WERI-Rb-1 (cell line): ENCODE data around the gene PCSK6.

Experiments
- DNase-seq: peaks from one replicate; pipeline ENCODE4 v3.0.0-alpha.2; 2020
- H3K27ac ChIP-seq: fragments of 250-450 bp; sonication (Bioruptor Pico); 2 replicates; pipeline ENCODE4 v1.5.1; 2020; ENCODE audit warnings: mild to moderate bottlenecking, moderate library complexity
- H3K27me3 ChIP-seq: fragments of 250-450 bp; sonication (Bioruptor Pico); 2 replicates; pipeline ENCODE4 v1.5.1; 2021; ENCODE audit warnings: mild to moderate bottlenecking, low read depth, moderate library complexity; ENCODE audit not compliant: insufficient read depth, severe bottlenecking
- H3K36me3 ChIP-seq: fragments of 250-450 bp; sonication (Bioruptor Pico); 2 replicates; pipeline ENCODE4 v1.5.1; 2020; ENCODE audit warnings: mild to moderate bottlenecking, moderate library complexity
- H3K4me3 ChIP-seq: 2 replicates; pipeline ENCODE4 v1.5.1; 2011; ENCODE audit warnings: low read depth, mild to moderate bottlenecking, control low read depth, low read length
- H3K9me3 ChIP-seq: fragments of 250-450 bp; sonication (Bioruptor Pico); 2 replicates; pipeline ENCODE4 v1.5.1; 2021; ENCODE audit warnings: mild to moderate bottlenecking, moderate library complexity; ENCODE audit not compliant: severe bottlenecking
- TF ChIP-seq, protein P1 (sequence below): IDR thresholded peaks from 2 replicates; pipeline ENCODE4 v1.5.1; 2011; ENCODE audit warnings: low read depth, mild to moderate bottlenecking, control low read depth, inconsistent platforms, low read length

PCSK6 gene

DNA sequence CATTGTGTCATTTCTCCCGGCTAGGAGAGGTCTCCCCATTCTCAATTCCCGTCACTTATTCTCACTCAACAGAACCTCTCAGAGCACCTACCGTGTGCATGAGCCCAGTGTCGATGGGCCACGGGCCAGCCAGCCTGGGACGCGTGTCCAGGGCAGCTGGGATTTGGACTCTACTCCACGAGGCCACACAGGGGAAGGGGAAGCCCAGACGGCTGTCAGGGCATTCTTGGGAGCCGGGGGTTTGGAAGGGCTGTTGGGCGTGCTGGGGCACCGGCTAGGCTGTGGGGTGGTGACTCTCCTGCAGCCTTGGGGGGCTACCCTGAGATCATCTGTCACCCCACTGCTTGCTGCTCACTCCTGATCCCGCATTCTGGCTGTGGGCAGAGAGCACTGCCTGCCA, 41.7 kb upstream of the PCSK6 start:
- Histone ChIP-seq H3K9me3 (no peaks in the 10 kb centered on the region), H3K4me3 (no peak overlapping the region), H3K27me3 (no peaks in the 10 kb centered on the region), H3K27ac (no peak overlapping the region), H3K36me3 (no peaks in the 10 kb centered on the region)
- TF ChIP-seq, protein P1, sequence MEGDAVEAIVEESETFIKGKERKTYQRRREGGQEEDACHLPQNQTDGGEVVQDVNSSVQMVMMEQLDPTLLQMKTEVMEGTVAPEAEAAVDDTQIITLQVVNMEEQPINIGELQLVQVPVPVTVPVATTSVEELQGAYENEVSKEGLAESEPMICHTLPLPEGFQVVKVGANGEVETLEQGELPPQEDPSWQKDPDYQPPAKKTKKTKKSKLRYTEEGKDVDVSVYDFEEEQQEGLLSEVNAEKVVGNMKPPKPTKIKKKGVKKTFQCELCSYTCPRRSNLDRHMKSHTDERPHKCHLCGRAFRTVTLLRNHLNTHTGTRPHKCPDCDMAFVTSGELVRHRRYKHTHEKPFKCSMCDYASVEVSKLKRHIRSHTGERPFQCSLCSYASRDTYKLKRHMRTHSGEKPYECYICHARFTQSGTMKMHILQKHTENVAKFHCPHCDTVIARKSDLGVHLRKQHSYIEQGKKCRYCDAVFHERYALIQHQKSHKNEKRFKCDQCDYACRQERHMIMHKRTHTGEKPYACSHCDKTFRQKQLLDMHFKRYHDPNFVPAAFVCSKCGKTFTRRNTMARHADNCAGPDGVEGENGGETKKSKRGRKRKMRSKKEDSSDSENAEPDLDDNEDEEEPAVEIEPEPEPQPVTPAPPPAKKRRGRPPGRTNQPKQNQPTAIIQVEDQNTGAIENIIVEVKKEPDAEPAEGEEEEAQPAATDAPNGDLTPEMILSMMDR = no peak
- DNase-seq = no peak

- Histone ChIP-seq H3K9me3 (no peaks in the 10 kb centered on the region), H3K27me3 (no peaks in the 10 kb centered on the region), H3K27ac (no peak overlapping the region), H3K36me3 (no peaks in the 10 kb centered on the region), H3K4me3 (no peak overlapping the region)
- DNase-seq = no peak
- TF ChIP-seq, protein P1 = no peak
Observed at GRCh38 chr15:101530224-101530958, 40.9 kb upstream of the PCSK6 start.

DNA sequence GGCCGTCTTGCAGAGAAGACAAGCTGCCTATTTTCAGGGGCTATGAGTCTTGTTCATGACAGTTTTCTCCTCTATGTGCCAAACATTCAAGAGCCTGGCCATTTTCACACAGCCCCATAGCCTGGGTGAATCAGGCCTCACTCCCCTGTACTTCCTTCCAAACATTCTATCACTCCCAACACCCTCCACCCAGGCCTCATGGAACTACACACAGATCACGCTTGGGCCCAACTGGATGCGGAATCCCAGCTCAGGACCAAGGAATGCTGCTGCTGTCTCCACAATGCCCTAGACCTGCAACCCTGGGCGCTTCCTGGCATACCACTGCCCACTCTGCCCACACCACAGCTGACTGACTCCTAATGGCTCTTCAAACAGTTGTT, 39.4 kb upstream of the PCSK6 start:
- no peak for DNase-seq
- Histone ChIP-seq H3K36me3 (no peaks in the 10 kb centered on the region), H3K4me3 (no peak overlapping the region), H3K27me3 (no peaks in the 10 kb centered on the region), H3K27ac (no peak overlapping the region), H3K9me3 (no peaks in the 10 kb centered on the region)
- TF ChIP-seq, protein P1 = no peak

DNA sequence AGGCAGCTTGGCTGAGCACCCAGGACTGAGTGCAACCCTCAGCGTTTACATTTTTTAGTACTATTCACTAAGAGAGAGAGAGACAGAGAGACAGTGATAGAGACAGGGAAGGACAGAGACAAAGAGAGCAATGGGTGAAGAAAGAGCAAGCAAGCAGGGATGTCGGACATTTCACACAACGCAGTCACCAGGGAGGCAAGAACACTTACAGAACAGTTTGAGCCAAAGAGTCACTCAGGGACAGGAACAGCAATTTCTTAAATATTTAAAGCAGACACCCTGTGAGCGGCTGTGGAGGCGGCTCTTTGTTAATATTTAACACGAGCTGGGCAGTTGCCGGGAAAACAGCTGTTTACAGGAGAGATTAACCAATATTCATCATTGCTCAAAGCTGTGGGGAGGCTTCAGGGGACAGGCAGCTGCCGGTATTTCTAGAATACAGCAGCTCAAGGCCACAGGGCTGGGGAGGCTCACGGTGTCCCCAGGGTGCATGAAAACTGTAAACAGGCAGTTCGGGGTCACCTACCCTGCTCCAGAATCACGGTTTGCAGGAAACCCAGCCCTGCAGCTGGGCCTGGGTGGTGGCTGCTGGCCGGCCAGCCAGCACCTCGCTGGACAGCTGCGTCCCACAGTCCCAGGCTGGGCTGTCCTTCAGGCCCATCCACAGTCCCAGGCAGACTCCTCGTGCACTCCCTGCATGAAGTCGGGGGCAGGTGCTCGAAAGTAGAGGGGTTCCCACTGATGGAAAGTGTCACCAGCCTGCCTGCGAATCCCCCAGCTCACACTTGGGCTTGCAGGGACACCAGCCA, 38.8 kb upstream of the PCSK6 start:
- no peak overlapping the region for H3K4me3 ChIP-seq
- no peak for DNase-seq
- no peak overlapping the region for H3K27ac ChIP-seq
- TF ChIP-seq, protein P1 = no peak
- H3K27me3 ChIP-seq = no peaks in the 10 kb centered on the region
- H3K36me3 ChIP-seq = no peaks in the 10 kb centered on the region
- H3K9me3 ChIP-seq = no peaks in the 10 kb centered on the region

DNA sequence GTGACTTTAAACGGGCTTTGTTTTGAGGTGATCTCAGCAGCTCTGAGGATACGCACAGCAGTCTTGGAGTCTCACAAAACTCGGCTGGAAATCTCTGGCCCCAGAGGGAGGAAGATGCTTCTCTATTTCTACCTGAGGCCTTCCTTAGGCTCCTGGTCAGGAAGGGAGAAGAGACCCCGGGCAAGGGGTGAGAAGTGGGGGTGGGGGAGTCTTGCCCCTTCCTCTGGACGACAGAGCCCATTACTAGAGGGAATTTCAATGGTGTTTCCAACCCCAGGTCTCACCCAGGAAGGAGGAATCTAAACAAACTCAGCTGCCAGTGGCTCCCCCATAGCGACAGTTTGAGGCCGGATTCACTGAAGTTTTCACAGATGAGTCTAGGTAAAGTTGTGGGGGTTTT, 37.4 kb upstream of the PCSK6 start:
- Histone ChIP-seq H3K9me3 (no peaks in the 10 kb centered on the region), H3K4me3 (no peak overlapping the region), H3K27ac (no peak overlapping the region), H3K27me3 (no peaks in the 10 kb centered on the region), H3K36me3 (no peaks in the 10 kb centered on the region)
- no peak for DNase-seq
- TF ChIP-seq, protein P1 = no peak
